ENCODE measurements around the gene UGT1A3.

- no peak for TF ChIP-seq CTCF (IDR thresholded peaks at IDR 0.05)
- no peak for TF ChIP-seq POLR2AphosphoS5 (IDR thresholded peaks at IDR 0.05)
- no peak for TF ChIP-seq POLR2A (IDR thresholded peaks at IDR 0.05)
Observed at GRCh38 chr2:233807215-233807865, 78.5 kb downstream of the UGT1A3 start.
